Vagina (tissue), 2 donors: ENCODE measurements around the gene FRMD6.

Experiments used
- CTCF ChIP-seq, 3 experiments: fragments of 450-650 bp in 2 of 3; fragments of 200-600 bp in 1 of 3; sonication (generic) in 1 of 3; IDR thresholded peaks; one replicate each; pipeline ENCODE4 v1.5.1; 2017 to 2019; ENCODE audit warnings: antibody characterized with exemption in 3 of 3, mild to moderate bottlenecking in 2 of 3, moderate library complexity in 2 of 3
- POLR2A ChIP-seq, 2 donors: fragments of 450-650 bp; IDR thresholded peaks; one replicate each; pipeline ENCODE4 v1.6.1; 2017; ENCODE audit warnings: antibody characterized with exemption in 2 of 2, mild to moderate bottlenecking in 2 of 2, moderate library complexity in 2 of 2

- TF ChIP-seq POLR2A (IDR thresholded peaks at IDR 0.05) (no peak), CTCF (IDR thresholded peaks at IDR 0.05) (no peak)
Observed at GRCh38 chr14:51715742-51716141, 64.0 kb downstream of the FRMD6 start.
